ENCODE results near the gene SYT9.

Gene SYT9

DNA sequence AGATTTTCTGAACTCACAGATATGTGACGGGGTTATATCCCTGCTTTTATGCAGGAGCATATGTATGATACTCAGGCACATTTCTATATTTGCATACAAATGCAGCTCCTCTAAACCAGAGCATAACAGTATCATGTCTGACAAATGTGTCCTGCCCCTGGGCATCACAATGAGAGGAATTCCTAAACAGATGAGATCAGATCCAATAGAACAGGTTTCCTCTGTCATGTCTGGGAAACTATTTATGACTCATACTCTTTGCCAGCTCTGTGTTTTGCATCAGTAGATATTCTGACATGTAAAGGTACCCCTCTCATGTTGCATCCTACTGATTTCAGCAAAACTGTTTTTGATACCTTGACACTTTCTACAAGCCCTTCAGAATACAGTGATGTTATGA lies 29.4 kb downstream of the SYT9 start:
- Histone ChIP-seq H3K36me3 (no peaks in the 10 kb centered on the region), H3K27ac (no peak overlapping the region), H3K4me1 (ENCODE audit: control insufficient read depth in 1 of 2, insufficient read depth in 1 of 2, low read depth in 1 of 2, low read length in 1 of 2) (no peaks in the 10 kb centered on the region), H3K27me3 (peaks cover 7% of the 10 kb centered on the region), H3K4me3 (ENCODE audit: low read depth in 1 of 2, low read length in 1 of 2) (no peak overlapping the region), H3K9me3 (no peaks in the 10 kb centered on the region)
- TF ChIP-seq CTCF (IDR thresholded peaks at IDR 0.05), result no peak

- Histone ChIP-seq H3K4me3 (ENCODE audit: low read depth in 1 of 2, low read length in 1 of 2) (no peak overlapping the region), H3K27me3 (peaks cover 7% of the 10 kb centered on the region), H3K4me1 (ENCODE audit: control insufficient read depth in 1 of 2, insufficient read depth in 1 of 2, low read depth in 1 of 2, low read length in 1 of 2) (no peaks in the 10 kb centered on the region), H3K27ac (no peak overlapping the region), H3K36me3 (no peaks in the 10 kb centered on the region), H3K9me3 (no peaks in the 10 kb centered on the region)
- no peak for TF ChIP-seq CTCF (IDR thresholded peaks at IDR 0.05)
These were observed 30.1 kb downstream of the SYT9 start for GRCh38 chr11:7281809-7282208.

- H3K27me3 ChIP-seq, result no peaks in the 10 kb centered on the region
- H3K4me1 ChIP-seq (ENCODE audit: control insufficient read depth in 1 of 2, insufficient read depth in 1 of 2, low read depth in 1 of 2, low read length in 1 of 2), result no peaks in the 10 kb centered on the region
- H3K9me3 ChIP-seq, result no peaks in the 10 kb centered on the region
- H3K36me3 ChIP-seq, result no peaks in the 10 kb centered on the region
- no peak for TF ChIP-seq CTCF (IDR thresholded peaks at IDR 0.05)
- H3K4me3 ChIP-seq (ENCODE audit: low read depth in 1 of 2, low read length in 1 of 2), result no peak overlapping the region
- no peak overlapping the region for H3K27ac ChIP-seq
These were observed 34.5 kb downstream of the SYT9 start for GRCh38 chr11:7286178-7286577.

- H3K27ac ChIP-seq, result no peak overlapping the region
- no peak overlapping the region for H3K4me3 ChIP-seq (ENCODE audit: low read depth in 1 of 2, low read length in 1 of 2)
- no peaks in the 10 kb centered on the region for H3K36me3 ChIP-seq
- H3K9me3 ChIP-seq, result no peaks in the 10 kb centered on the region
- H3K27me3 ChIP-seq, result no peaks in the 10 kb centered on the region
- TF ChIP-seq CTCF (IDR thresholded peaks at IDR 0.05), result no peak
- H3K4me1 ChIP-seq (ENCODE audit: control insufficient read depth in 1 of 2, insufficient read depth in 1 of 2, low read depth in 1 of 2, low read length in 1 of 2), result no peaks in the 10 kb centered on the region
These were observed 39.6 kb downstream of the SYT9 start for GRCh38 chr11:7291100-7291829.

GRCh38 chr11:7292922-7293321 lies 41.2 kb downstream of the SYT9 start:
- no peaks in the 10 kb centered on the region for H3K9me3 ChIP-seq
- no peaks in the 10 kb centered on the region for H3K4me1 ChIP-seq (ENCODE audit: control insufficient read depth in 1 of 2, insufficient read depth in 1 of 2, low read depth in 1 of 2, low read length in 1 of 2)
- TF ChIP-seq CTCF (IDR thresholded peaks at IDR 0.05), result no peak
- no peak overlapping the region for H3K27ac ChIP-seq
- no peaks in the 10 kb centered on the region for H3K36me3 ChIP-seq
- H3K4me3 ChIP-seq (ENCODE audit: low read depth in 1 of 2, low read length in 1 of 2), result no peak overlapping the region
- no peaks in the 10 kb centered on the region for H3K27me3 ChIP-seq
